ENCODE measurements around the gene CDKN1A.
"Not testable (repeated sequence)": the region's sequence is repeated elsewhere in the genome, so short reads cannot be mapped to it uniquely, and the experiment has no call there.

Gene CDKN1A

GRCh38 chr6:36678488-36679042 is at the start of gene CDKN1A:
Gene CDKN1A (plus strand): TSS chr6:36678714. CDS start chr6:36684102, 5,388 bp downstream.
- DNase-seq: peak; percentile 63 to 65

DNA sequence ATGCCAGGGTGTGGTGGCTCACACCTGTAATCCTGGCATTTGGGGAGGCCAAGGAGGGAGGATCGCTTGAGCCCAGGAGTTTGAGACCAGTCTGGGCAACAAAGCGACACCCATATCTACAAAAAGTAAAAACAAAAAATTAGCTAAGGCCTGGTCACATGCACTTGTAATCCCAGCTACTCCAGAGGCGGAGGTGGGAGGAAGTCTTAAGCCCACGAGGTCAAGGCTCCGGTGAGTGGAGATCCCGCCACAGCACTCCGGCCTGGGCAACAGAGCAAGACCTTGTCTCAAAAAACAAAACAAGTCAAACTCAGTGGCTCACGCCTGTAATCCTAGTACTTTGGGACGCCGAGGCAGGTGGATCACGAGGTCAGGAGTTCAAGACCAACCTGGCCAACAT is 48.7 kb upstream of the CDKN1A start:
- DNase-seq: no peak

DNA sequence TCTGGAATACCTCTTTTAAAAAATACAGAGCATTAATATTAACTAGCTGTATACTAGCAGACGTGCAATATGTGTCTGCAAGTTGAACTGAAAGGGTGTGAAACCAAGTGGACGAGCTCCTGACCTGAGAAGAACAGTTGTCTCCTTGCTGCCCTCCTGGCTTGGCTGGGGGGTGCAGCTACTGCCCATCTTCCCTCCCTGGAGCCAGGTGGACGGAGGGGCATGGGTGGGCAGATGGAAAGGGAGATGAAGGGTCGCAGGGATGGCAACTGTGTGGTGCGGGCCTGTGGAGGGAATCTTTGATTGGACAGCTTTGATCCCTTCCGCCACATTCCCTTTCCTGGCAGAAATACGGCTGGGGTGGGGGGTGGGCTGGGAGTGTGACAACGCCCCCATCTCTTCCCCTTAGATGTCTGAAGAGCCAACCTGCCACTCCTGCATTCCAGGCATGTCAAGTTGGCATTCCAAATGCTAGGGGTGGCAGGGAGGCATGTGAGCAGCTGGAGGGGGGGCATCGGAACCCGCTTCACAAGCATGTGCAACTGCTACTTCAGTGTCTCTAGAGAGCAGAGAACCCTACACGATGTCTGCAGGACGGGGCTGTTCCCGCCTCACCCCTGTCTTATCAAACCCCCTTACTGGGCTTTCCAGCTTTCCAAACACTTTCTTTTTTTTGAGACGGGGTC is 47.0 kb upstream of the CDKN1A start:
- DNase-seq: no peak

GRCh38 chr6:36633370-36633769 is 45.1 kb upstream of the CDKN1A start:
- no peak for DNase-seq

GRCh38 chr6:36633915-36634314 is 44.6 kb upstream of the CDKN1A start:
- no peak for DNase-seq

DNA sequence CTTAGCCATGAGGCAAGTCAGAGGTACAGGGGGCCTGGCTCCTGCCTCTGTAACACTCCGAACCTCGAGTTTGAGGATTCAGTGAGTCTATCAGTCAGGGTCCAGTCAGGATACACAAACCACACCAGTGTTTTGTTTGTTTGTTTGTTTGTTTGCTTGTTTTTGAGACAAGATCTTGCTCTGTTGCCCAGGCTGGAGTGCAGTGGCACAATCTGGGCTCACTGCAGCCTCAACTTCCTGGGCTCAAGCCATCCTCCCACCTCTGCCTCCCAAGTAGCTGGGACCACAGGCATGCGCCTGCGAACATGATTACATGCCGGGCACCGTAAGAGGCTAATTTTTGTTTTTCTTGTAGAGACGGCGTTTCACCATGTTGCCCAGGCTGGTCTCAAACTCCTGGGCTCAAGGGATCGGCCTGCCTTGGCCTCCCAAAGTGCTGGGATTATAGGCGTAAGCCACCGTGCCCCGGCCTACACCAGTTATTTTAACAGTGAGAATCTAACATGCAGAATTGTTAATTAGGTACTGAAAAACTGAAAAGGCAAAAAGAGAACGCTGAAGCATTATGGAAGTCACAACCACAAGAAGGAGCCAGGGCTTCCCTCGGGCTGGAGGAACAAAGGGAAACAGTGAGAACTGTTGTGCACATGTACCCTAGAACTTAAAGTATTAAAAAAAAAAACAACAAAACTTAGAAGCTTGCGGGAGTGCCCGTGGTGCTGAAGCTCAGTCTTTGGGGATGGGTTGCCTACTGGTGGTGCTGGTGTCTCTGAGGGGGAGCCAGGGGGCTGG is 44.0 kb upstream of the CDKN1A start:
- DNase-seq: no peak

DNA sequence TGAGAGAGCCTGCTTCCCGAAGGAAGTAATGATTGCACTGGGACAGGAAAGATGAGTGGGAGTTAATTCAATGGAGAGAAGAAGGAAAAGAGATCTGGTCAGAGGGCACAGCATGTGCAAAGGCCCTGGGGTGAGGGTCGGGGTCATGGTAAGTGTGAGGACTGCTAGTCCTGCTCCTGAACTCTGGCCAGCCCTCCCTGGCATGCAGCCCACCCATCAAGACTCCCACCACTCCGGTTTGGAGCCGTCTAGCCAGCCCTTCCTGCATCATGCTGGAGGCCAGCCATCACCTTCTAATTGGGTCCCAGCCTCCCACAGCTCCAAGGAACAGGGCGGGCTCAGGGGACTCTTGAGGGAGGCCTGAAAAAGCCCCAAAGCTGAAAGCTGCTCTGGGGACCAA is 42.2 kb upstream of the CDKN1A start:
- no peak for DNase-seq

- DNase-seq: no peak
These were observed 41.7 kb upstream of the CDKN1A start for GRCh38 chr6:36636687-36637418.

DNA sequence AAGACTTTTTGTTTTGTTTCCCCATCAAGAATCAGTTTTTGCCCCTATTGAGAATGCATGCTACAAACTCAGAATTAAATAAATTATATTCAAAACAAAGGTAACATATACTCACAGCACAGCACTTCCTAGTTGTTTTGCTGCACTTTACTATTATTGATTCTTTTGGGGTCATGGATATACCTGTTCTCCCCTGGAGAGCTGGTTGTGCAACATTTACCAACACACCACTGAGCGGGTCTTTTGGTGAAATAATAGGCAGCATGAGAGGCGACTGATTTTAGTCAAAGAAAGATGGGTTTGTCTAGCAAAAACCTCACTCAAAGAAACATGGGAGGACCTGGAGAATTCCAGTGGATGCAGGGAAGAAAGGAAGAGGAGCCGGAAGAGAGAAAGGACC is 39.9 kb upstream of the CDKN1A start:
- DNase-seq: no peak

- DNase-seq: no peak
These were observed 39.2 kb upstream of the CDKN1A start for GRCh38 chr6:36639171-36639808.

DNA sequence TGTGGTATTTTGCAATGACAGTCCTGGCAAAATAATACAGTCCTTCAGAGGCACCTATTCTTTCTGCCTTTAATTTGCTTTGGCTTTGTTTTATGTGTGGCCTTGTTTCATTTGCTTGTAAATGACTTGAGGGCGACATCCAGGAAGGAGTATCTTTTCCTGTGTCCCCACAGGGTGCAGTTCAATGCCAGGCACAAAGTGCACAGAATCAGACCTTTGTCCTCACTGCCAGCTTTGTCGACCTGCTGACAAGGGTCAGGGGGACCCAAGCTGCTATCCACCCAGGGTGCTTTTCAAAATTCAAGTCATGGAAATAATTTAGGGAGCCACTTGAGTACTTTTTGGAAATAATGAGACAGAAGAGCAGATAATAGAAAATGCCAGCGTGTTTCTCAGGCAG is 37.0 kb upstream of the CDKN1A start:
- DNase-seq: no peak

- no peak for DNase-seq
These were observed 35.3 kb upstream of the CDKN1A start for GRCh38 chr6:36642913-36643817.

- no peak for DNase-seq
These were observed 34.5 kb upstream of the CDKN1A start for GRCh38 chr6:36643977-36644376.

DNA sequence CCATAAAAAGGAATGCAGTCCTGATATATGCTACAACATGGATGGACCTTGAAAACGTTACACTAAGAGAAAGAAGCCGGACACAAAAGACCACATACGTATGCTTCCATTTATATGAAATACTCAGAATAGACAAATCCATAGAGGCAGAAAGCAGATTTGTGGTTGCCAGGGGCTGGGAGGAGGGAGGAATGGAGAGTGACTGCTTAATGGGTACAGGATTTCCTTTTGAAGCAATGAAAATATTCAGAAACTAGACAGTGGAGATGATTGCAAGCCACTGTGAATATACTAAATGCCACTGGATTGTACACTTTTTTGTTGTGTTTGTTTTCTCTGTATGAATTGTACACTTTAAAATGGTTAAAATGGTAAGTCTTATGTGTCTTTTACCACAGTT is 29.4 kb upstream of the CDKN1A start:
- no peak for DNase-seq

DNA sequence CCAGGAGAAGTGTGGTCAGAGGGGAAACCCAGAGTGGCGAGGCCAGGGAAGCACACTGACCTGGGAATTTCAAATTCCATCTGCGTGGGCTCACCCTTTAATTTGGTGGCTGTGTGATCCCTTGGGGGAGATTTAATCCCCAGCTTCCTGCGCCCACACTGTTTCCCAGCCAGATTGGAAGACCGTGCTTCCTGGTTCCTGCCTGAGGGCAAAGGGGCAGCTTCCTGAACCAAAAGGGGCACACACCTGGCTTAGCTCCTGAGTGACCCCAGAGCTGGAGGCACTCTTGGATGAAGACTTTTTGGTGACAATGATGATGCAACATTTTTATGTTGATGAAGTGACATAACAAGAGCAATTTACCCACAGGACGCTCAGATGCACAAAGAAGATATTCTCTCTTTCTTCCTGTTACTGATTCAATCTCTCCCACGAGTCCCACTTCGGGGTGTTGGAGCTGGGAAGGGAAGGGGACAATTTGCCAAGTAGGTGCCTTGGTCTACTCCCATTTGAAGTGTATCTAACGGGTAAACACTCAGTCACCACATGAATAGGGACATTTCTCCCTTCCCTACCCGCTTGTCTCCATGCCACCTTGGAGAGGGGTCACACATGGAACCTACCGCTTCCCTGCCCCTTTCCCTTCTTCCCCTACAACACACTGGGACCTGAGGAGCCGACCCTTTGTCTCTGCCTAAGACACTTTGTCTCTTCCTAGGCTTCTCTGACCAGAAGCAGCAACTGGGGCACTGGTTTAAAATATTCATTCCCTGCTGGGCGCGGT is 28.6 kb upstream of the CDKN1A start:
- no peak for DNase-seq

GRCh38 chr6:36650848-36651478 is 27.6 kb upstream of the CDKN1A start:
- DNase-seq: no peak

DNA sequence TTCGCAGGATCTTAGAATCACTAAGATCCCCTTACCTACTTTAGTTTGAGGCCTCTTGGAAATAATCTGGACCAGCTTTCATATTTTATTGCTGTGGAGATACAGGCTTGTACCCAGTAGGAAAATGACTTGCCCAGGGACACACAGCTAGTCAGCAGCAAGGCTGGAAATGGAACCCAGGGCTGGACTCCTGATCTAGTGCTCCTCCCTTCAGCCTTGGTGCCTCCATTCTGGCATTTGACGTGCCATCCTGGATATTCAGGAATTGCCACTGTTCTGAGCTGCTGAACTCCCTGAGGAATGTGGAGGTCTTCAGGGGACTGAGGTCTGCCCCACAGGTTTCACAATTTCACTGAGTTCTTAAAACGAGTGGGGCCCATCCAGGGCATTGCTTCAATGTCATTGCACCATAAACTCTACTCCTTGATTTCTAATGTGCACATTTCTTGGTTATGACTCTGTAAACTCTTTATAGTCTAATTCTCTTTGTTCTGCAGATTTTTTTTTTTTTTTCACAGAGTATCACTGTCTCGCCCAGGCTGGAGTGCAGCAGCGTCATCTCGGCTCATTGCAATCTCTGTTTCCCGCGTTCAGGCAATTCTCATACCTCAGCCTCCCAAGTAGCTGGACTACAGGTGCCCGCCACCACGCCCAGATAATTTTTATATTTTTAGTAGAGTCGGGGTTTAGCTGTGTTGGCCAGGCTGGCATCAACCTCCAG is 26.7 kb upstream of the CDKN1A start:
- no peak for DNase-seq

GRCh38 chr6:36654469-36654868 is 24.0 kb upstream of the CDKN1A start:
- DNase-seq: not testable (repeated sequence)

GRCh38 chr6:36655085-36655724 is 23.3 kb upstream of the CDKN1A start:
- DNase-seq: no peak
